ENCODE measurements around the gene CENPP. TPM values are rescaled to one million over a fixed set of nuclear protein-coding genes. Genes with fewer than 3 reads are reported as not detected.

The CENPP gene
- total RNA-seq, 2 donors from 2014 or later = 3.1 to 11.0 TPM

DNA sequence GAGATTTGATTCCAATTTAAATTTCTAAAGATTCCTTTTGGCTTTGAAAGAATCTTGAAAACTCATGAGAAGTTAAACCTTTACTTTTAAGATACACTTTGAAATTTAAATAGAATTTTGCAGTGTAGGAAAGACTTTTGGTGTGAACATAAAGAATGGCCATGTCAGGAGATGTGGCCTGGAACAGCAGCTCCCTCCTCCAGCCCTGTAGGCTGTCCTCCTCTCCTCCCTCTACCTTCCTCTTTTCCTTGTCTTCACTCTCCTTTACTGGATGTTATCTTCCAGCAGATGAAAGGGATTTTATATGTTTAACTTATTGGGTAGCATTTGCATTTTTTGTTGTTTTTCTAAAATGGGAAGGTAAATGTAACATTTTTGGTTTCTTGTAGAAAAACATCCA is 137.6 kb downstream of the CENPP start:
- H3K27me3 ChIP-seq = no peaks in the 10 kb centered on the region
- no peaks in the 10 kb centered on the region for H3K4me1 ChIP-seq
- no peak overlapping the region for H3K9ac ChIP-seq (ENCODE audit: low read depth in 2 of 2, low read length in 2 of 2)
- DNase-seq = no peak
- no peak overlapping the region for H3K27ac ChIP-seq
- TF ChIP-seq, protein P1, sequence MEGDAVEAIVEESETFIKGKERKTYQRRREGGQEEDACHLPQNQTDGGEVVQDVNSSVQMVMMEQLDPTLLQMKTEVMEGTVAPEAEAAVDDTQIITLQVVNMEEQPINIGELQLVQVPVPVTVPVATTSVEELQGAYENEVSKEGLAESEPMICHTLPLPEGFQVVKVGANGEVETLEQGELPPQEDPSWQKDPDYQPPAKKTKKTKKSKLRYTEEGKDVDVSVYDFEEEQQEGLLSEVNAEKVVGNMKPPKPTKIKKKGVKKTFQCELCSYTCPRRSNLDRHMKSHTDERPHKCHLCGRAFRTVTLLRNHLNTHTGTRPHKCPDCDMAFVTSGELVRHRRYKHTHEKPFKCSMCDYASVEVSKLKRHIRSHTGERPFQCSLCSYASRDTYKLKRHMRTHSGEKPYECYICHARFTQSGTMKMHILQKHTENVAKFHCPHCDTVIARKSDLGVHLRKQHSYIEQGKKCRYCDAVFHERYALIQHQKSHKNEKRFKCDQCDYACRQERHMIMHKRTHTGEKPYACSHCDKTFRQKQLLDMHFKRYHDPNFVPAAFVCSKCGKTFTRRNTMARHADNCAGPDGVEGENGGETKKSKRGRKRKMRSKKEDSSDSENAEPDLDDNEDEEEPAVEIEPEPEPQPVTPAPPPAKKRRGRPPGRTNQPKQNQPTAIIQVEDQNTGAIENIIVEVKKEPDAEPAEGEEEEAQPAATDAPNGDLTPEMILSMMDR (IDR thresholded peaks at IDR 0.05) = no peak
- intact Hi-C loops (cut with DNase I) = no loop called here
- H3K9me3 ChIP-seq = no peaks in the 10 kb centered on the region
- H3K36me3 ChIP-seq = no peaks in the 10 kb centered on the region
- no peak overlapping the region for H3K4me3 ChIP-seq

DNA sequence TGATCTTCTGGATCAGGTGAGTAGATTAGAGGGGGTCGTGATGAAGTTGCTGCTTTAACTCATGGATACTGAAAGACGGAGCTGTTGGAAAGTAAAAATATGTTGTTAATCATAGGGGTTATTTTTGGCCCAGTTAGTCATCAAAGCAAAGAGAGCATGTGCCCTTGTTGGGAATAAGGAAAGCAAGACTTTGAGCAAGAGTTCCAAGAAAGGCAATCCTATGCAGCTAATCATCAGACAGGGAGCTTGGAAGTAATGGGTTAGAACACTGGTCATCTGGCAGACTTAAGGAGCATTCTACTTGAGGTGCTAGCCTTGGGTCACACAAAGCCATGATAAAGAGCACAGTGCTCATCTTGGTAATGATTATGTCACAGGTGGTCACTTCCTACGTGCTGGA is 138.2 kb downstream of the CENPP start:
- Histone ChIP-seq H3K27me3 (no peaks in the 10 kb centered on the region), H3K27ac (no peak overlapping the region), H3K4me3 (no peak overlapping the region), H3K9me3 (no peaks in the 10 kb centered on the region), H3K36me3 (no peaks in the 10 kb centered on the region), H3K4me1 (no peaks in the 10 kb centered on the region), H3K9ac (ENCODE audit: low read depth in 2 of 2, low read length in 2 of 2) (no peak overlapping the region)
- TF ChIP-seq, protein P1 (IDR thresholded peaks at IDR 0.05) = no peak
- intact Hi-C loops (cut with DNase I) = no loop called here
- no peak for DNase-seq

DNA sequence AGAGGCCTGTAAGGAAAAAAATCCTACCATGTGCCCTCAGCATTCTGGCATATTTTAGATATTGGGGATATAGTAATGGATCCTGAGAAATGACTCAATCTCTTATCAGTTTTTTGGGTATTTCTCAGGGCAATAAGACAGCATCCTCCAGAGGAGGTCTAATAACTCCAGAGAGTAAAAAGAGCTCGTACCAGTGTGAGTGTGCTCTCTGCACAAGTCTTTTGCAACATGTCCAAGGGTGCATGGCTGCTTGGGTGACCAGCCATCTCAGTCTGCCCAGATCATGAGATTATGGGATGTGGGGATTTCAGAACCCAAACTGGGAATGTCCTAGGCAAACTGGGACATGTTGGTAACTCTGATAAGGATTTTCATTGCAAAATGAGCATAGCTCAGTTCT is 141.3 kb downstream of the CENPP start:
- Histone ChIP-seq H3K4me3 (no peak overlapping the region), H3K27ac (no peak overlapping the region), H3K4me1 (no peaks in the 10 kb centered on the region), H3K9ac (ENCODE audit: low read depth in 2 of 2, low read length in 2 of 2) (no peak overlapping the region), H3K27me3 (no peaks in the 10 kb centered on the region), H3K9me3 (no peaks in the 10 kb centered on the region), H3K36me3 (no peaks in the 10 kb centered on the region)
- intact Hi-C loops (cut with DNase I) = no loop called here
- TF ChIP-seq, protein P1 (IDR thresholded peaks at IDR 0.05) = no peak
- no peak for DNase-seq

DNA sequence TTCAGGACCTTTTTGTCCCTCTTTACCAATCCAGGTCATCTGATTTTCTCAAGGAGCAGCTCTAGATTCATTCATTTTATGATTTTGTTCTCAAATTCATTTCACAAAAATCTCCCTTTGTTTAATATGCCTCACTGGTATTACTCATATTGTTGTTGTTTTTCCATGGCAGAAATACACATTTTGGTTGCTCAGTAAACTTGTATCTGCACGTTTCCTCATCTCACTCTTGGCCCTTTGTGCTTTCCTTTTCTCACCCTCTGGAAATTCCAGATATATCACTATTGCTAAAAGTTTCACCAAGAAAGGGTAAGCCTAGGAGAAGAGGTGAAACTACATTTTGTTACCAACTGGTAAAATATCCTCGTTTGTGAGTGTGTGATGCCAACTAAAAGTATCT is 141.8 kb downstream of the CENPP start:
- Histone ChIP-seq H3K27me3 (no peaks in the 10 kb centered on the region), H3K27ac (no peak overlapping the region), H3K36me3 (no peaks in the 10 kb centered on the region), H3K9me3 (no peaks in the 10 kb centered on the region), H3K4me1 (no peaks in the 10 kb centered on the region), H3K9ac (ENCODE audit: low read depth in 2 of 2, low read length in 2 of 2) (no peak overlapping the region), H3K4me3 (no peak overlapping the region)
- intact Hi-C loops (cut with DNase I) = no loop called here
- no peak for DNase-seq
- TF ChIP-seq, protein P1 (IDR thresholded peaks at IDR 0.05) = no peak

DNA sequence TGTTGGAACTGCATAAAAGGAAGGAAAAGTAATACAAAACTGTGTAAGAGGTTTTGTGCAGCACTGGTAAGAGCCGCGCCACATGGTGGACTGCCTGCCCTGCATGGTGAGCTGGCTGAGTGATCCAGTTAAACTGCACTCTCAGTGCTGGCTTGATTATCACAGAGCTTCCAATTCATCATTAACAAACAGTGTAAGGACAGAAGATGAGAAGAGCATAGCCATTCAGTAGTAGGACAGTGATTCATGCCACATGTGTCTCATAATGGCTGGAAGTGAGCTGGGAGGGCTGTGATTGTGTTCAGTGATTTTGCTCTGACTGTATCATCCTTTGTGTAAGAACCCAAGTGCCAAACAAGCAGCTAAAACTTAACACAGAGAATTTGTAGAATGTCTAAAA is 142.5 kb downstream of the CENPP start:
- intact Hi-C loops (cut with DNase I) = no loop called here
- H3K4me1 ChIP-seq = no peaks in the 10 kb centered on the region

More for the DNA sequence above, 142.5 kb downstream of the CENPP start:
- no peaks in the 10 kb centered on the region for H3K9me3 ChIP-seq
- no peak overlapping the region for H3K4me3 ChIP-seq
- no peaks in the 10 kb centered on the region for H3K36me3 ChIP-seq
- no peak for DNase-seq
- no peaks in the 10 kb centered on the region for H3K27me3 ChIP-seq
- no peak overlapping the region for H3K27ac ChIP-seq
- no peak overlapping the region for H3K9ac ChIP-seq (ENCODE audit: low read depth in 2 of 2, low read length in 2 of 2)
- TF ChIP-seq, protein P1 (IDR thresholded peaks at IDR 0.05) = no peak
